22Rv1 (cell line): ENCODE results near the gene ARHGAP45.

Source experiments
- ZFX ChIP-seq: fragments of 450-650 bp; IDR thresholded peaks from 2 replicates; pipeline ENCODE4 v1.6.1; 2017; ENCODE audit warnings: antibody characterized with exemption, borderline replicate concordance
- TF ChIP-seq, protein P1 (sequence below): fragments of 450-650 bp; IDR thresholded peaks from 2 replicates; pipeline ENCODE4 v1.5.1; 2017; ENCODE audit warnings: mild to moderate bottlenecking

DNA sequence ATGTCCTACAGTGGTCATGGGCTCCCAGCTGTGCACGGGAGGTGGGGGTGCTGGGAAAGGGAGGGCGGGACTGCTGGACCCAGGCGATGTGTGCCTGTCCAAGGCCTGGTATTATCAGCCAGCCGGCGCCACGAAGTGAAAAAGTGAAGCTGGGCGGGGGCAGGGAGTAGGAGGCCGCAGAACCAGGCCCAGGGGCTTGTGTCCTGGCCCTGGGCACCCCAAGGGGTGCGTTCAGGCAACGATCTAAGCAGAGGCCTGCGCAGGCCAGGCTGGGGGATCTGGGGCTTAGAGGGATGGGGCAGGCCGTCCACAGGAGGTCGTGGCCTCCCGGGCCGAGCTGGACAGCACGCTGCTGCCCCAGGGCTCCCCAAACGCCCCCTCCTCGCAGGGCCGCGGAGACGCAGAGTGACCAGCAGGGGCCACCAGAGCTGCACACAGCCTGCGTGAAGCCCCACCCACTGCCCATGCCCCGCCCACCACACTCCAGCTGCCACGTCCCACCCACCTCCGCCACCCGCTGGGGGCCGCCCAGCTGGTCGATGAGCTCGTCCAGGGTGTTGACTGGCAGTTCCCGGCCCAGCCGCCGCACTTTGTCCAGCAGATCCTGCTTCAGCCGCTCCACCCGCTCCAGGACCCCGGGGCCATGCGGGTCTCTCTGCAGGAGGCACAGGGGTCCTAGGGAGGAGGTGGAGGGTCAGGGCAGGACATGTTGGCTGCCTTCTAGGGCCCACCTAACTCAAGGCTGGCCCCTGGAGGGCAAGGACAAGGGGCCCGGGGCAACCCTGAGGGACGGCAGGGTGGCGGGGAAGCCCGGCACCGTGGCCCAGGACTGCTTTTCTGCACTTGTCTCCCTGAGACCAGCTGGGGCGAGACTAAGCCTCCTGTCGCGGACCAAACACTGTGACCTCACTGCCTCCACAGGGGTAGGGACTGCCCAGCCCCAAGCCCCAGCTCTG lies 46.3 kb downstream of the ARHGAP45 start:
- TF ChIP-seq, protein P1, sequence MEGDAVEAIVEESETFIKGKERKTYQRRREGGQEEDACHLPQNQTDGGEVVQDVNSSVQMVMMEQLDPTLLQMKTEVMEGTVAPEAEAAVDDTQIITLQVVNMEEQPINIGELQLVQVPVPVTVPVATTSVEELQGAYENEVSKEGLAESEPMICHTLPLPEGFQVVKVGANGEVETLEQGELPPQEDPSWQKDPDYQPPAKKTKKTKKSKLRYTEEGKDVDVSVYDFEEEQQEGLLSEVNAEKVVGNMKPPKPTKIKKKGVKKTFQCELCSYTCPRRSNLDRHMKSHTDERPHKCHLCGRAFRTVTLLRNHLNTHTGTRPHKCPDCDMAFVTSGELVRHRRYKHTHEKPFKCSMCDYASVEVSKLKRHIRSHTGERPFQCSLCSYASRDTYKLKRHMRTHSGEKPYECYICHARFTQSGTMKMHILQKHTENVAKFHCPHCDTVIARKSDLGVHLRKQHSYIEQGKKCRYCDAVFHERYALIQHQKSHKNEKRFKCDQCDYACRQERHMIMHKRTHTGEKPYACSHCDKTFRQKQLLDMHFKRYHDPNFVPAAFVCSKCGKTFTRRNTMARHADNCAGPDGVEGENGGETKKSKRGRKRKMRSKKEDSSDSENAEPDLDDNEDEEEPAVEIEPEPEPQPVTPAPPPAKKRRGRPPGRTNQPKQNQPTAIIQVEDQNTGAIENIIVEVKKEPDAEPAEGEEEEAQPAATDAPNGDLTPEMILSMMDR = peak; percentile 96
- no peak for TF ChIP-seq ZFX
